Activated CD4-positive, alpha-beta memory T cell treated with anti-CD3 and anti-CD28 coated beads, Interleukin-2, amount 10 ng/mL, durations not matched to agents 7 days and 5 days (primary cell): ENCODE results near the gene SEC14L1. TPM values are rescaled to one million over a fixed set of nuclear protein-coding genes. Genes with fewer than 3 reads are reported as not detected.
A peak's percentile ranks its signal among the peaks of the same experiment; 100 is the strongest.

Source experiments
- CTCF ChIA-PET: fragments of 350-600 bp; sonication (Branson Sonifier 250); formaldehyde crosslinking; loops from one replicate; lab custom pipeline; 2021; ENCODE audit warnings: antibody characterized with exemption, inconsistent platforms; lab: Charles Lee
- POLR2A ChIA-PET: fragments of 350-600 bp; sonication (Branson Sonifier 250); formaldehyde crosslinking; loops from one replicate; lab custom pipeline; 2021; ENCODE audit warnings: antibody characterized with exemption; lab: Charles Lee
- DNase-seq: peaks from one replicate; pipeline ENCODE4 v3.0.0-alpha.2; 2020
- H3K27ac Mint-ChIP-seq: one replicate; pipeline ENCODE4 v1.8.0; 2021; ENCODE audit warnings: mild to moderate bottlenecking, mixed read lengths
- H3K27me3 Mint-ChIP-seq: one replicate; pipeline ENCODE4 v1.8.0; 2021; ENCODE audit warnings: mixed read lengths
- H3K36me3 Mint-ChIP-seq: one replicate; pipeline ENCODE4 v1.8.0; 2021; ENCODE audit warnings: low read depth, mixed read lengths
- H3K4me1 Mint-ChIP-seq: one replicate; pipeline ENCODE4 v1.8.0; 2021; ENCODE audit warnings: mixed read lengths
- H3K4me3 Mint-ChIP-seq: one replicate; pipeline ENCODE4 v1.8.0; 2021; ENCODE audit warnings: mild to moderate bottlenecking, mixed read lengths
- H3K9me3 Mint-ChIP-seq: one replicate; pipeline ENCODE4 v1.8.0; 2021; ENCODE audit warnings: mixed read lengths
- total RNA-seq, 2 experiments: library from RNA; stranded (reverse); gene quantifications; one replicate each; pipeline ENCODE4 v1.2.3, GENCODE V29; 2021

The SEC14L1 gene
- total RNA-seq, 2 experiments from 2014 or later, result 77.2 to 82.2 TPM

DNA sequence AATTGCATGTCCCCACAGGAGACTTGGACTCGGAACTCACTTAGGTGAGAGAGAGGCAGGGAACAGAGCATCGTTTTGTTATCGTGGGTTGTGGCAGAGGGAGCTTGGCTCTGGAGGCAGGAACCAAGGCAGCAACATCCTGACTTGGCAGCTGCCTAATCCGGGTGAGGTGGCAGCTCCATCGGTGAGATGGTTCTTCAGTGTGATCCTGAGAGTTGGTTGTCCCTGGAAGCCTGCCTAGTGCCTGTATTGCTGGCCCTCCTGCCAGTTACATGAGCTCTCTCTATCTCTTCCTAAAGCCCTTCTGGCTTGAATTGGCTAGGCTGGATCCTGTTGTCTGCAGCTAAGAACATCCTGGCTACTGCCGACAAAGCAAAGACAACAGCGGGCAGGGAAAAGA lies 19.9 kb upstream of the SEC14L1 start:
- H3K36me3 Mint-ChIP-seq, result no peaks in the 10 kb centered on the region
- H3K9me3 Mint-ChIP-seq, result no peaks in the 10 kb centered on the region
- peaks cover 19% of the 10 kb centered on the region for H3K4me1 Mint-ChIP-seq
- ChIA-PET POLR2A (interaction anchor here (1.8 kb wide), 1 partner anchor 10 kb away, joined by 4 read pairs; no protein-coding TSS in a partner anchor), CTCF (interaction anchor here (1.3 kb wide), 1 partner anchor 10 kb away, joined by 6 read pairs; no protein-coding TSS in a partner anchor)
- DNase-seq, result no peak
- no peaks in the 10 kb centered on the region for H3K27me3 Mint-ChIP-seq
- H3K4me3 Mint-ChIP-seq, result no peak overlapping the region
- no peak overlapping the region for H3K27ac Mint-ChIP-seq

DNA sequence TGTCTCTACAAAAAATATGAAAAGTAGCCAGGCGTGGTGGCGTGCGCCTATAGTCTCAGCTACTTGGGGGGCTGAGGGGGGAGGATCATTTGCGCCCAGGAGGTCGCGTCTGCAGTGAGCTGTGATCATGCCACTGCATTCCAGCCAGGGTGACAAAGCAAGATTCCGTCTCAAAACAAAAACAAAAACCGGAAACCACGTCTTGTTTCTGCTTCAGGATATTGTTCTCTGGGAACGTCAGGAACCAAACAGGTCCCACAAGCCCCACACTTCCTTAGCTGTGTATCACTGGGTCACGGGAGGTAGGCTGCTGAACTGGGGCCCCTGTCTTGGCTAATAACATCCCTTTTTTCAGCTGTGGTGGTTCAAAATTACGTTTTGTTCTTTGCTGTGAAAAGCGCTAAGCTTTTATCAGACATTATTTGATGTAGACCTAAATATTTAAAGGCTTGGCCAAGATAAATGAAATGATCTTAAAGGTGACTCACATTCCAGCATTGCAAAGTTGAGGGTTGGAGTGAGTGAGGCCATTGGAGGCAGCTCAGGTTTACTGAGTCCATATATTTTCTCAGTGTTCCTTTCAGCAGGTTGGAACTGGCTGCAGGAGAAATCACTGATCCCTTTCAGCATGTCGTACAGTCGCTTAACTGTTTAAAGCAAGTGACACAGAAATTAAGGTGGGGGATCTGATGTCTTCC lies 16.4 kb upstream of the SEC14L1 start:
- Mint-ChIP-seq H3K9me3 (no peaks in the 10 kb centered on the region), H3K36me3 (peaks cover 4% of the 10 kb centered on the region), H3K4me3 (no peak overlapping the region), H3K4me1 (peaks cover 50% of the 10 kb centered on the region), H3K27me3 (no peaks in the 10 kb centered on the region), H3K27ac (no peak overlapping the region)
- no peak for DNase-seq
- ChIA-PET CTCF (interaction anchor here (0.6 to 1.3 kb wide), 2 partner anchors 37 to 46 kb away, joined by 3 to 4 read pairs; no protein-coding TSS in a partner anchor), POLR2A (interaction anchor here (1.1 to 3.3 kb wide), 3 partner anchors 14 to 34 kb away, joined by 4 to 16 read pairs (median 4); partner anchors contain the start of gene SEC14L1)

DNA sequence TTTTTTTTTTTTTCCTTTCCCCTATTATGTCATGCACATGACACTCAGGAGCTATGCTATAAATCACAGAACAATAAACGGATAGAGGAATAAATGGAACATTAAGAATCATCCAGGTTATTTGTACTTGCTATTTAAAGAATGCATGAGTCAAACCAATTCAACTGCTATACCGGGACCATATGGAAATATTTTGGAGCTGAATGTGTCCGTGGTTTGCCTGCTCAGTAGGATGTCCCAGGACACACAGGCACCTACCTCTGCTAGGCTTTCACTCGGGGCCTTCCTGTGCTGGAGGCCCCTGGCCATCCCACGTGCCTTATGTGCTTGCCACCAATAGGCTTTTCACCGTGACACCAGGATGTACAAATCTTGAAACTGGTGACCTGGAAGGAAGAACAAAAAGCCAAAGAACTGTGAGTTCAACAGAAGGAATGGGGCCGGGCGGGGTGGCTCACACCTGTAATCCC lies 15.3 kb upstream of the SEC14L1 start:
- no peaks in the 10 kb centered on the region for H3K27me3 Mint-ChIP-seq
- H3K4me3 Mint-ChIP-seq, result no peak overlapping the region
- POLR2A ChIA-PET, result interaction anchor here (1.0 to 3.3 kb wide), 2 partner anchors 15 to 37 kb away, joined by 6 to 16 read pairs; partner anchors contain the start of gene SEC14L1
- peaks cover 4% of the 10 kb centered on the region for H3K36me3 Mint-ChIP-seq
- H3K9me3 Mint-ChIP-seq, result no peaks in the 10 kb centered on the region
- peak overlapping the region; percentile 49 for H3K27ac Mint-ChIP-seq
- no peak for DNase-seq
- CTCF ChIA-PET, result no interaction called here
- H3K4me1 Mint-ChIP-seq, result peaks cover 55% of the 10 kb centered on the region

DNA sequence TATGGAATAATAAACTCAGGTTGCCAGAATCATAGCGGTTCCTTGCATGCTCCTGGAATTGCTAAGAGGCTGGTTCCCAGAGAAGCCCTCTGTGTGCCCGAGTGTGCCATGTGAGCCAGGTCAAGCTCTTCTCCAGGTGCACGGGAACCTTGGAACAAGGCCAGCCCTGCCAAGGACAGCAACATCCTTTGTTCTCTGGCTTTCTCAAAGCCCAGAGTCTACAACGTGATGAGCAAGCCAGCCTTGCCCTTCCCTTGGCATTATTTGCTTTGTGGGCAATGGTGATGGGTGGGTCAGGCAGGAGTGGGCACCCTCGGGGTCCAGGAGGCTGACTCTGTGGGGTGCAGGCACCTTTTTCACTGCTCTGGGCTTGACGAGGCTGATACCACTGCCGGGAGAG lies 14.2 kb upstream of the SEC14L1 start:
- Mint-ChIP-seq H3K4me1 (peaks cover 57% of the 10 kb centered on the region), H3K27ac (no peak overlapping the region), H3K36me3 (peaks cover 4% of the 10 kb centered on the region), H3K9me3 (no peaks in the 10 kb centered on the region), H3K4me3 (no peak overlapping the region), H3K27me3 (no peaks in the 10 kb centered on the region)
- ChIA-PET POLR2A (interaction anchor here (2.5 to 5.2 kb wide), 3 partner anchors 14 to 38 kb away, joined by 13 to 148 read pairs (median 16); partner anchors contain the start of gene SEC14L1), CTCF (no interaction called here)
- no peak for DNase-seq

DNA sequence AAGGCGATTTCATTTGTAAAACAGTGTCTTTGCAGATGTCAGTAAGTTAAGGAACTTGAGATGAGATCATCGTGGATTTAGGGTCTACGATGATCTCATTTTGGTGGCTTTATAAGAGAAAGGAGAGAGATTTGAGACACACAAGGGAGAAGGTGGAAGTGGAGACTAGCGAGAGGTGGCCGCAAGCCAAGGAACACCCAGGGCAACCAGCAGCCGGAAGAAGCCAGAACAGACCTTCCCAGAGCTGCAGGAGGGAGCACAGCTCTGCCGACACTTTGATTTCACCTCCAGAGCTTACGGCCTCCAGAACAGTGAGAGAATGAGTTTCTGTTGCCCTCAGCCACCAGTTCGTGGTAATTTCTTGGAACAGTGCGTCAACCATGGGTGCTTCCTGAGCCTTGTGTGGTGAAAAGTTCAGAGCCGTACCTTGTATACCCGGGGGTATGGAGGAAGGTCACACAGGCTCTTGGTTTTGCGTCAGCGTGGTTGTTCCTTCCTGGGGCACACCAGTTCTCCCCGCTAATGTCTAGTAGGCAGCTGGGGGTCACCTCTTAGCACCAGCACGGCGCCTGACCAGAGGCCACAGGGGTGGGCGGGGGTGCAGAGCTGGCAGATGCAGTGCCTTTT lies 12.9 kb upstream of the SEC14L1 start:
- POLR2A ChIA-PET, result interaction anchor here (0.5 to 5.2 kb wide), 12 partner anchors 9 to 130 kb away, joined by 3 to 148 read pairs (median 4); partner anchors contain the start of gene SEC14L1

DNA sequence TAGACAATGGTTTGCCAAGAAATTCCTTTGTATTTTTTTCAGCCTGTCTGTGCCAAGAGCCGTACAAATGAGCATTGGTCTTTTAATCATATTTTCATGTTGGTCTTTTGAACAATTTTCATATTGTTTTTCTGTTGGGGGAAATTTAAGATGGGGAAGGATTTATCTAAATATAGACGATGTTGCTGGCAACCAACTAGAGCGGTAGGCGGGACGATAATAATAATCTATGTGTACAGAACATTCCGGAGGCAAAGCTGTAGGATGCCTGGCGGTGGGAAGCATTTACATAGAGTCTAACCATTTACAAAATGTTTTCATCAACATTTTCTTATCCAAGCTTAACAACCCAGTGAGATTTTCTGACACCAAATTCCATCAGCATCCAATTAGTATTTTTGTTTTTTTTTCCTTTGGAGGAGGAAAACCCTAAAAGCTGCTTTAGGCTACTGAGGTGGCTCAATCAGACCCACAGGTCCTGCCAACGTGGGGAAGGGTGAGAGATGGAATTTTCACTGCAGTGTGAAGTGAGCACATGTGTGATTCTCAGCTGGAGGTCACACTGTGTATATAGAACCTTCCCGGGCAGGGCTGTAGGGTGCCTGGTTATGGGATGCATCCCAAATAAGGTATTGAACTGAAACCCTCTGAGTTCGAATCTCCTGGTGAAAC lies 11.7 kb upstream of the SEC14L1 start:
- ChIA-PET POLR2A (interaction anchor here (1.1 to 5.2 kb wide), 7 partner anchors 11 to 131 kb away, joined by 3 to 148 read pairs (median 5); partner anchors contain the start of gene SEC14L1), CTCF (interaction anchor here (1.9 to 2.6 kb wide), 4 partner anchors 9 to 41 kb away, joined by 6 to 21 read pairs (median 17); partner anchors contain the start of gene SEC14L1)
- no peaks in the 10 kb centered on the region for H3K9me3 Mint-ChIP-seq
- DNase-seq, result no peak
- peaks cover 4% of the 10 kb centered on the region for H3K36me3 Mint-ChIP-seq
- H3K27me3 Mint-ChIP-seq, result no peaks in the 10 kb centered on the region
- H3K4me1 Mint-ChIP-seq, result peaks cover 53% of the 10 kb centered on the region
- no peak overlapping the region for H3K4me3 Mint-ChIP-seq
- H3K27ac Mint-ChIP-seq, result peak overlapping the region; percentile 63

More for the DNA sequence above, 12.9 kb upstream of the SEC14L1 start:
- H3K27ac Mint-ChIP-seq, result peak overlapping the region; percentile 93
- peak; percentile 88 for DNase-seq
- H3K4me1 Mint-ChIP-seq, result peaks cover 55% of the 10 kb centered on the region
- H3K4me3 Mint-ChIP-seq, result peak overlapping the region; percentile 55
- H3K9me3 Mint-ChIP-seq, result no peaks in the 10 kb centered on the region
- CTCF ChIA-PET, result interaction anchor here (0.8 to 2.6 kb wide), 4 partner anchors 10 to 54 kb away, joined by 3 to 21 read pairs (median 17); partner anchors contain the start of gene SEC14L1
- H3K27me3 Mint-ChIP-seq, result no peaks in the 10 kb centered on the region
- peaks cover 4% of the 10 kb centered on the region for H3K36me3 Mint-ChIP-seq

DNA sequence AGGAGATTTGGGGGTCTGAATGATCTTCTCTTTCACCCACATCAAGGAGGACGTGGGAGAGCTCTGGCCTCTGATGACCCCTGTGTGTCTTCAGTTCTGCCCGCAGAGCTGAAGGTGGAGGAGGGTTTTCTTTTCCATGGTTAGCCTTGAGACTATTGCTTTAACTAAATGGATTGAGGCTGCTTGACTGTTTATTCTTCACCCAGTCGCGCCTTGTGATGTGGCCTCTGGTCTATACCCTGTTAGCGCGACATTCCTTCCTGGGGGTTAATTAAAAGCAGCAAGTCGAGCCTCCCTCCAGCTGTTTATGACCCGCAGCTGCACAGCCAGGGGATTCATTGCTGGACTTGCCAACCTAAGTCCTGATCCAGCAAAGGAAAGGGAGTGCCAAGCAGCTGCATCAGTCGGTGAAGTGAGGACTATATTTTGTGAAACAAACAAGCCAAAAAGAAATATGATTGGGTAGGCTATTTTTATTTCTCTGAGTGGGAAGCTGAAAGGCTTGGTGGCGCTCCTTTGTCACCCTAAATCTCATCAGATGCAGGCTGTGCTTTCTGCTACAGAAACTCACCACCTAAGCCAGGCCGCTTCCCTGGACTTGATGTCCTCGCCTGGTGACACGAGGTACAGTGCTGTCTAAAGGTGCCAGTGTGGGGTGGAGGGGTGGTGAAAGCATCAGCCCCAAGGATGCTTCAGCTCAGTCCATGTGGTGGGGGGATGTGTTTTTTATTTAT lies 11.0 kb upstream of the SEC14L1 start:
- CTCF ChIA-PET, result interaction anchor here (1.9 to 2.6 kb wide), 2 partner anchors 8 to 11 kb away, joined by 6 to 15 read pairs; partner anchors contain the start of gene SEC14L1
- POLR2A ChIA-PET, result interaction anchor here (1.4 to 5.2 kb wide), 3 partner anchors 9 to 16 kb away, joined by 4 to 148 read pairs (median 4); partner anchors contain the start of gene SEC14L1
- H3K27me3 Mint-ChIP-seq, result no peaks in the 10 kb centered on the region
- H3K27ac Mint-ChIP-seq, result peak overlapping the region; percentile 32
- H3K4me1 Mint-ChIP-seq, result peaks cover 47% of the 10 kb centered on the region
- no peak overlapping the region for H3K4me3 Mint-ChIP-seq
- no peak for DNase-seq
- H3K36me3 Mint-ChIP-seq, result peaks cover 5% of the 10 kb centered on the region
- H3K9me3 Mint-ChIP-seq, result peaks cover under 1% of the 10 kb centered on the region

DNA sequence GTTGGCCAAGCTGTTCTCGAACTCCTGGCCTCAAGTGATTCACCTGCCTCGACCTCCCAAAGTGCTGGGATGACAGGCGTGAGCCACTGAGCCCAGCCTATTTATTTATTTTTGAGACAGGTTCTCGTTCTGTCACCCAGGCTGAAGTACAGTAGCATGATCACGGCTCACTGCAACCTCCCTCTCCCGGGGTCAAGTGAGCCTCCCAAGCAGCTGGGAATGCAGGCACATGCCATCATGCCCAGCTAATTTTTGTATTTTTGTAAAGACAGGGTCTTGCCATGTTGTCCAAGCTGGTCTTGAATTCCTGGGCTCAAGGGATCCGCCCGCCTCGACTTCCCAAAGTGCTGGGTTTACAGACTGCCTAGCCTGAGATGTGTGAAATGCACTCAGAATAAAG lies 10.2 kb upstream of the SEC14L1 start:
- Mint-ChIP-seq H3K4me1 (peaks cover 50% of the 10 kb centered on the region), H3K36me3 (peaks cover 10% of the 10 kb centered on the region), H3K27me3 (no peaks in the 10 kb centered on the region), H3K9me3 (peaks cover 6% of the 10 kb centered on the region), H3K4me3 (no peak overlapping the region), H3K27ac (no peak overlapping the region)
- ChIA-PET CTCF (interaction anchor here (1.9 kb wide), 1 partner anchor 10 kb away, joined by 6 read pairs; the partner anchor contains the start of gene SEC14L1), POLR2A (interaction anchor here (1.8 to 5.2 kb wide), 2 partner anchors 10 kb away, joined by 4 to 148 read pairs; partner anchors contain the start of gene SEC14L1)
- DNase-seq, result no peak

DNA sequence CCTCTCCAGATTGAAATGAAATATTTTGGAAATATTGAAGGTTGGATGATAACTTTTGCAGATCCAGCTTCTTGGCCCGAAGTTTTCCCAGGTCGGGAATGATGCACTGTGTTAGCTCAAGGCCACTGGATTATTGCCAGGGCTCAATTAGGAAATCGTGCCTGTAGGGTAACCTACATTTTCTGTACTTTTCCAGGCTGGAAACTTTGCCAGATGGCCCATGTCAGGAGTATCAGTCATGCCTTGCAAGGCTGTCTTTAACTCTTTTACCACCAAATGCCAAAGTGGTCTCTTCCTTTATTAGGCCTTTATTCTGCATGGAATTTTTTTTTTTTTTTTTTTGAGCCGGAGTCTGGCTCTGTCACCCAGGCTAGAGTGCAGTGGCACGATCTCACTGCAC lies 8.9 kb upstream of the SEC14L1 start:
- peaks cover 16% of the 10 kb centered on the region for H3K36me3 Mint-ChIP-seq
- ChIA-PET CTCF (interaction anchor here (0.7 kb wide), 2 partner anchors 64 to 83 kb away, joined by 3 read pairs; no protein-coding TSS in a partner anchor), POLR2A (interaction anchor here (5.2 kb wide), 1 partner anchor 8 kb away, joined by 148 read pairs; the partner anchor contains the start of gene SEC14L1)
- peaks cover 45% of the 10 kb centered on the region for H3K4me1 Mint-ChIP-seq
- H3K9me3 Mint-ChIP-seq, result peaks cover 12% of the 10 kb centered on the region
- DNase-seq, result no peak
- H3K27ac Mint-ChIP-seq, result no peak overlapping the region
- no peak overlapping the region for H3K4me3 Mint-ChIP-seq
- H3K27me3 Mint-ChIP-seq, result no peaks in the 10 kb centered on the region

DNA sequence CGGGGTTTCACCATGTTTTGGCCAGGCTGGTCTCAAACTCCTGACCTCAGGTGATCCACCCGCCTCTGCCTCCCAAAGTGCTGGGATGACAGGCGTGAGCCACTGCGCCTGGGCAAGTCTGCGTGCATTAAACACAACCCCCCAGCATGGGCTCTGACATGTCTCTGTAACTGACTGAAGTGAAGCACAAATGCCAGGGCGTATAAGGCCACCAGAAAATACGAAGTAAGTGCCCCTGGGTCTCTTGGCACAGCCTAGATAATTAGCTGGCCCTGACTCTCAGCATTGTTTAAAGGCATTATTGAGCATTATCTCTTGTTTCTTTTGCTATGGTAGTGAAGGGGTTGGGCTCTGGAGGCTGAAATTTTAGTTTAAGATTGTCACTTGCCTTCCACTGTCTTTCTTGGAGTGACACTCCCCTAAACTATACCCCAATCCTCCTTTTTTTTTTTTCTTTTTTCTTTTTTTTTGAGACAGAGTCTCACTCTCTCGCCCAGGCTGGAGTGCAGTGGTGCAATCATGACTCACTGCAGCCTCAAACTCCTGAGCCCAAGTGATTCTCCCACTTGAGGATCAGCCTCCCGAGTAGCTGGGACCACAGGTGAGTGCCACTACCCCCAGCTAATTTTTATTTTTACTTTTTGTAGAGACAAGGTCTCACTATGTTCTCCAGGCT lies 8.2 kb upstream of the SEC14L1 start:
- Mint-ChIP-seq H3K27ac (no peak overlapping the region), H3K4me3 (no peak overlapping the region), H3K4me1 (peaks cover 44% of the 10 kb centered on the region), H3K9me3 (peaks cover 18% of the 10 kb centered on the region), H3K36me3 (peaks cover 22% of the 10 kb centered on the region), H3K27me3 (no peaks in the 10 kb centered on the region)
- ChIA-PET POLR2A (interaction anchor here (1.0 kb wide), 1 partner anchor 44 kb away, joined by 5 read pairs; no protein-coding TSS in a partner anchor), CTCF (interaction anchor here (0.7 kb wide), 1 partner anchor 63 kb away, joined by 3 read pairs; no protein-coding TSS in a partner anchor)
- no peak for DNase-seq

DNA sequence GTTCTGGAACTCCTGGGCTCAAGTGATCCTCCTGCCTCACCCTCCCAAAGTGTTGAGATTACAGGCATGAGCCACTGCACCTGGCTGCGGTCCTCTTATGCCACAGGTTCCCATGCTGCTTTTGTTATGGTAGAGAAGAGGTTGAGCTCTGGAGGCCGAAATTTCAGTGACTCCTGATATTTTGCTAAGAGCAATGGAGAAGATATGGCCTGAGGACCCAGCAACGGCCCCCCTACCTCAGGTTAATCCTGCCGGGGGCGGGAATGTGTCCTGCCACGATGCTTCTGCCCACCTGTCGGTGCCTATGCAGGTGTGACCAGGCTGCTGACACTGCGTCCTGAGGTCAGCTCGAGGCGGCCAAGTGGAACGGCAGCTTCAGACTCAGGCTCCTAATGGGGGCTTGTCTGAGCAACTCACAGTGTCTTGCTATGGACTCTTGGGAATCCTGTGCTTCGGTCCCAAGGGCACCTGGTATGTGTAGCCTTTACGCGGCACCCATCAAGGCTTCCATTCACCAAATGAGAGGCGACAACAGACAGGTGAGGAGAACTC lies 7.6 kb upstream of the SEC14L1 start:
- no peak overlapping the region for H3K27ac Mint-ChIP-seq
- no peaks in the 10 kb centered on the region for H3K27me3 Mint-ChIP-seq
- H3K4me1 Mint-ChIP-seq, result peaks cover 44% of the 10 kb centered on the region
- peaks cover 24% of the 10 kb centered on the region for H3K9me3 Mint-ChIP-seq
- H3K36me3 Mint-ChIP-seq, result peaks cover 28% of the 10 kb centered on the region
- ChIA-PET POLR2A (interaction anchor here (1.0 kb wide), 1 partner anchor 44 kb away, joined by 5 read pairs; no protein-coding TSS in a partner anchor), CTCF (no interaction called here)
- no peak for DNase-seq
- H3K4me3 Mint-ChIP-seq, result no peak overlapping the region
